ENCODE measurements around the gene FOXA1.
A peak's percentile ranks its signal among the peaks of the same experiment; 100 is the strongest.

- TF ChIP-seq MAX (IDR thresholded peaks at IDR 0.05) = peak; percentile 76
- peak in 1 of 2 donors; percentile 69 for TF ChIP-seq EGR1 (IDR thresholded peaks at IDR 0.05; ENCODE audit: low read depth in 2 of 2)
- no peak for TF ChIP-seq CTCF (IDR thresholded peaks at IDR 0.05; ENCODE audit: low read depth, low read length, missing input control)
- TF ChIP-seq ATF3 (IDR thresholded peaks at IDR 0.05) = no peak
- TF ChIP-seq TAF1 (conservative IDR thresholded peaks at IDR 0.05) = peak; percentile 81
- TF ChIP-seq JUND (IDR thresholded peaks at IDR 0.05) = peak in 1 of 2 donors; percentile 8
- peak; percentile 71 for TF ChIP-seq YY1 (IDR thresholded peaks at IDR 0.05)
Measured at GRCh38 chr14:37595809-37596621, 966 bp upstream of the FOXA1 start.

Measured in liver (tissue), 3 donors.